ENCODE data around the gene HCRTR2. TPM values are rescaled to one million over a fixed set of nuclear protein-coding genes. Genes with fewer than 3 reads are reported as not detected.

HCRTR2 gene
- total RNA-seq, 1 donor from 2014 or later, result not detected

GRCh38 chr6:55198715-55199114 lies 24.4 kb downstream of the HCRTR2 start:
- Mint-ChIP-seq H3K27ac (no peak overlapping the region), H3K4me3 (ENCODE audit: low read depth) (no peak overlapping the region), H3K9me3 (ENCODE audit: low read depth) (no peaks in the 10 kb centered on the region), H3K4me1 (ENCODE audit: low read depth) (no peaks in the 10 kb centered on the region), H3K36me3 (ENCODE audit: insufficient read depth) (no peaks in the 10 kb centered on the region), H3K27me3 (no peaks in the 10 kb centered on the region)
- TF ChIP-seq, protein P1, sequence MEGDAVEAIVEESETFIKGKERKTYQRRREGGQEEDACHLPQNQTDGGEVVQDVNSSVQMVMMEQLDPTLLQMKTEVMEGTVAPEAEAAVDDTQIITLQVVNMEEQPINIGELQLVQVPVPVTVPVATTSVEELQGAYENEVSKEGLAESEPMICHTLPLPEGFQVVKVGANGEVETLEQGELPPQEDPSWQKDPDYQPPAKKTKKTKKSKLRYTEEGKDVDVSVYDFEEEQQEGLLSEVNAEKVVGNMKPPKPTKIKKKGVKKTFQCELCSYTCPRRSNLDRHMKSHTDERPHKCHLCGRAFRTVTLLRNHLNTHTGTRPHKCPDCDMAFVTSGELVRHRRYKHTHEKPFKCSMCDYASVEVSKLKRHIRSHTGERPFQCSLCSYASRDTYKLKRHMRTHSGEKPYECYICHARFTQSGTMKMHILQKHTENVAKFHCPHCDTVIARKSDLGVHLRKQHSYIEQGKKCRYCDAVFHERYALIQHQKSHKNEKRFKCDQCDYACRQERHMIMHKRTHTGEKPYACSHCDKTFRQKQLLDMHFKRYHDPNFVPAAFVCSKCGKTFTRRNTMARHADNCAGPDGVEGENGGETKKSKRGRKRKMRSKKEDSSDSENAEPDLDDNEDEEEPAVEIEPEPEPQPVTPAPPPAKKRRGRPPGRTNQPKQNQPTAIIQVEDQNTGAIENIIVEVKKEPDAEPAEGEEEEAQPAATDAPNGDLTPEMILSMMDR (IDR thresholded peaks at IDR 0.05; ENCODE audit: unreplicated experiment), result no peak
- DNase-seq (ENCODE audit: low spot score, unreplicated experiment), result no peak

- H3K27ac Mint-ChIP-seq, result no peak overlapping the region
- TF ChIP-seq, protein P1 (IDR thresholded peaks at IDR 0.05; ENCODE audit: unreplicated experiment), result no peak
- no peaks in the 10 kb centered on the region for H3K4me1 Mint-ChIP-seq (ENCODE audit: low read depth)
- no peaks in the 10 kb centered on the region for H3K36me3 Mint-ChIP-seq (ENCODE audit: insufficient read depth)
- no peaks in the 10 kb centered on the region for H3K9me3 Mint-ChIP-seq (ENCODE audit: low read depth)
- no peaks in the 10 kb centered on the region for H3K27me3 Mint-ChIP-seq
- DNase-seq (ENCODE audit: low spot score, unreplicated experiment), result no peak
- no peak overlapping the region for H3K4me3 Mint-ChIP-seq (ENCODE audit: low read depth)
Observed at GRCh38 chr6:55199239-55199638, 24.9 kb downstream of the HCRTR2 start.

DNA sequence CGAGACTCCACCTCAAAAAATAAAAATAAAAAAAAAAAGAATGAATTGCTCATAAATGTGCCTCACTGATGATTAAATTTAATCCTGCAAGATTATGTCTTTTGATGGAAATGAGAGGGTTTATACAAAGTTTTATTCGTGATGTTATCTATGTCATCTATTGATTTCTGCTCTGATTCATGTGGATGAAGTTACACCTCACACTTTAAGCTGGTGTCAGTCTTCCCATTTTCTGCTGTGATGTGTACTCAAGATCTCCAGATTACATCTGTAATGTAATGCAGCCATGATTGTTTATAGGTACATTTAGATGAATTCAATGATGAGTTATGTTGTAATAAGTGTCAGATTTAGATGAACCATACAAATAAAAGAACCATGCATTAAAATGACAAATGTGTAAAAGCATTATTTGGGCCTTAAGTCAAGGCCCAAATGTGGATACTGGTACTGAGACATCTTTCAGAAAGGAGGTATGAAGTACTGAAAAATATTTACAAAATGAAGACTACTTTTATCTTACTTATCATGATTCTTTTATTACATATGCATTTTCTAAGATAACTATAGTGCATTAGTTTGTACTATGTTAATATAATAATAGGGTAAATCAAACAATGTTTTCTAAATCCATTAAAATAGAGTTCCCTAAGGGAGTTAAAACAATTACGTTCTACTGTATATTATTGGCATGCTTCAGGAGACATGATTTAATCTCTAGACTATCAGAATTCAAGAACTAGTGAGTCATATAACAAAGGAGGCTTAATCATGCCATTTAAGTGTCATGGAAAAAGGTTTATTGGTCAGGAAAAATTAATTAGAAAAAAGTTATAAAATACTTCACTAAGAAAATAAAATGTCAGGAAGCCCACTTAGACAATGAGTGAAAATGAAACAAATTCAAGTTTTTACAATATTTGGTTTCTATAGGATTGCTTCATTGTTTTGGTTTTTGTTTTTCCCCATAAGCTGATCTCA lies 34.5 kb downstream of the HCRTR2 start:
- Mint-ChIP-seq H3K36me3 (ENCODE audit: insufficient read depth) (no peaks in the 10 kb centered on the region), H3K4me3 (ENCODE audit: low read depth) (no peak overlapping the region), H3K4me1 (ENCODE audit: low read depth) (peaks cover 8% of the 10 kb centered on the region), H3K9me3 (ENCODE audit: low read depth) (no peaks in the 10 kb centered on the region), H3K27ac (no peak overlapping the region), H3K27me3 (no peaks in the 10 kb centered on the region)
- no peak for DNase-seq (ENCODE audit: low spot score, unreplicated experiment)
- TF ChIP-seq, protein P1 (IDR thresholded peaks at IDR 0.05; ENCODE audit: unreplicated experiment), result no peak

GRCh38 chr6:55210952-55211351 lies 36.6 kb downstream of the HCRTR2 start:
- no peak for DNase-seq (ENCODE audit: low spot score, unreplicated experiment)
- no peak overlapping the region for H3K27ac Mint-ChIP-seq
- TF ChIP-seq, protein P1 (IDR thresholded peaks at IDR 0.05; ENCODE audit: unreplicated experiment), result no peak
- no peak overlapping the region for H3K4me3 Mint-ChIP-seq (ENCODE audit: low read depth)
- no peaks in the 10 kb centered on the region for H3K36me3 Mint-ChIP-seq (ENCODE audit: insufficient read depth)
- H3K9me3 Mint-ChIP-seq (ENCODE audit: low read depth), result peaks cover 5% of the 10 kb centered on the region
- peaks cover 8% of the 10 kb centered on the region for H3K4me1 Mint-ChIP-seq (ENCODE audit: low read depth)
- H3K27me3 Mint-ChIP-seq, result no peaks in the 10 kb centered on the region

DNA sequence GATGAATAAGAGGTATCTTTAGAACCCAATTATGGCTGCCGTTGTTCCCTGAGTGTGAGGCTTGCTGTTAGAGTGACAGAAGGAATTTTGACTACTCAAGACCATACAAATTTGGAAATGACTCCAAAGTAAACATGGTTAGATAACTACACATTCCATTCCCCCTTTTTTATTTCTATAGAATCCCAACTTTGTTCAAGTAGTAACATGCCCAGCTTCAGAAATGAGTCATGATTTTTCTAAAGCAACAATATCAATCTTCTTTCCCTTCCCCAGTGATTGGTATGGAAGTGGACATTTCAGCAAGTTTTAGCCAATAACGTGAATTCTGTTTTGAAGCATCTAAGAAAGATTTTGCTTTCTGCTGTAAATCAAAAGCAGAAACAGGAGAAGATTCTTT lies 37.8 kb downstream of the HCRTR2 start:
- H3K36me3 Mint-ChIP-seq (ENCODE audit: insufficient read depth), result no peaks in the 10 kb centered on the region
- H3K27me3 Mint-ChIP-seq, result no peaks in the 10 kb centered on the region
- TF ChIP-seq, protein P1 (IDR thresholded peaks at IDR 0.05; ENCODE audit: unreplicated experiment), result no peak
- peaks cover 5% of the 10 kb centered on the region for H3K9me3 Mint-ChIP-seq (ENCODE audit: low read depth)
- no peak overlapping the region for H3K27ac Mint-ChIP-seq
- peaks cover 8% of the 10 kb centered on the region for H3K4me1 Mint-ChIP-seq (ENCODE audit: low read depth)
- no peak for DNase-seq (ENCODE audit: low spot score, unreplicated experiment)
- no peak overlapping the region for H3K4me3 Mint-ChIP-seq (ENCODE audit: low read depth)

Data from progenitor cell of endocrine pancreas (in vitro differentiated cells).